Endometrium (tissue), 2 donors: ENCODE measurements around the gene ADCY4.
"Not testable (repeated sequence)": the region's sequence is repeated elsewhere in the genome, so short reads cannot be mapped to it uniquely, and the experiment has no call there.

Source experiments
- FAIRE-seq: peaks from 2 replicates; lab custom pipeline; 2012; peaks lifted over from hg19 to GRCh38; lab: Jason Lieb, UNC
- donor health status: control.
- donor health status: control.

The ADCY4 gene

GRCh38 chr14:24334431-24335291 is at the start of gene ADCY4:
TSS of gene ADCY4 (minus strand) at chr14:24335071. CDS start at chr14:24334652, 419 bp downstream.
- no peak for FAIRE-seq

GRCh38 chr14:24384169-24384568 is 49.3 kb upstream of the ADCY4 start:
- FAIRE-seq, result no peak

- FAIRE-seq, result no peak
Observed at GRCh38 chr14:24382064-24382371, 47.1 kb upstream of the ADCY4 start.

GRCh38 chr14:24381363-24382063 is 46.6 kb upstream of the ADCY4 start:
- FAIRE-seq, result no peak

- no peak for FAIRE-seq
Observed at GRCh38 chr14:24379907-24380730, 45.2 kb upstream of the ADCY4 start.

GRCh38 chr14:24378981-24379906 is 44.4 kb upstream of the ADCY4 start:
- no peak for FAIRE-seq

GRCh38 chr14:24378327-24378726 is 43.5 kb upstream of the ADCY4 start:
- FAIRE-seq, result no peak

- FAIRE-seq, result no peak
Observed at GRCh38 chr14:24377657-24378056, 42.8 kb upstream of the ADCY4 start.

- FAIRE-seq, result no peak
Observed at GRCh38 chr14:24377126-24377525, 42.3 kb upstream of the ADCY4 start.

- FAIRE-seq, result no peak
Observed at GRCh38 chr14:24376448-24377070, 41.7 kb upstream of the ADCY4 start.

GRCh38 chr14:24372701-24373416 is 38.0 kb upstream of the ADCY4 start:
- no peak for FAIRE-seq

- not testable (repeated sequence) for FAIRE-seq
Observed at GRCh38 chr14:24371605-24372004, 36.7 kb upstream of the ADCY4 start.

GRCh38 chr14:24370748-24371147 is 35.9 kb upstream of the ADCY4 start:
- no peak for FAIRE-seq

- FAIRE-seq, result no peak
Observed at GRCh38 chr14:24369907-24370687, 35.2 kb upstream of the ADCY4 start.

GRCh38 chr14:24369463-24369862 is 34.6 kb upstream of the ADCY4 start:
- FAIRE-seq, result no peak

GRCh38 chr14:24368562-24369252 is 33.8 kb upstream of the ADCY4 start:
- no peak for FAIRE-seq

GRCh38 chr14:24368212-24368561 is 33.3 kb upstream of the ADCY4 start:
- FAIRE-seq, result no peak

GRCh38 chr14:24367514-24368211 is 32.8 kb upstream of the ADCY4 start, which contains the start of gene NFATC4:
TSS of gene NFATC4 (plus strand) at chr14:24368184. CDS start at chr14:24368341, 157 bp downstream.
- FAIRE-seq, result no peak
